ENCODE data around the gene ID3.
"Not testable (repeated sequence)": the region's sequence is repeated elsewhere in the genome, so short reads cannot be mapped to it uniquely, and the experiment has no call there.

Gene ID3

DNA sequence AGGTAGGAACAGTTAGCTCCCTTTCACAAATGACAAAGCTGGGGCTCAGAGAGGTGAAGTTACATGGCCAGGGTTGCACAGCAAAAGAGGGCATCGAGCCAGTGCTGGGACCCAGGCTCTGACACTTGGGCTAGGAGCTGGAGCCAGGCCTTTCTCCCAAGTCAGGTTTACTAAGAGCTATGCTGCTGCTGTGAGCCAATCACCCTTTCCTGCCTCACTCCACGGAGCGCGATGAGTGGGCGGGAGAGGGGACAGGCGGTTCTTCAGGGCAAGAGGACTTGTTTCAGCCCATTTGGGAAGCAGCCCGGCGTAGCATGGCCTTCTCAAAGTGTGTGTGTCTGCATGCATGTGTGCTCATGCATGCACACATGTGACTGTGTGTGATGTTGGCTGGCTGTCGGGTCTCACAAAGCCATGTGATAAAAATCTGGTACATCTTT is 10.6 kb downstream of the ID3 start:
- DNase-seq, result no peak
- H3K27ac ChIP-seq (ENCODE audit: insufficient read depth in 1 of 2, low read depth in 1 of 2, low read length in 2 of 2, poor library complexity in 1 of 2, severe bottlenecking in 2 of 2), result no peak overlapping the region
- no peaks in the 10 kb centered on the region for H3K36me3 ChIP-seq (ENCODE audit: control insufficient read depth in 4 of 4, insufficient read depth in 4 of 4, low read length in 3 of 4)
- no peaks in the 10 kb centered on the region for H3K9me3 ChIP-seq (ENCODE audit: control extremely low read depth in 1 of 5, control insufficient read depth in 4 of 5, insufficient read depth in 2 of 5, low read depth in 1 of 5, low read length in 4 of 5)
- ChIA-PET CTCF (interaction anchor here (0.8 to 25.1 kb wide), 4 partner anchors 9 to 109 kb away, joined by 3 to 405 read pairs (median 4); no protein-coding TSS in a partner anchor), POLR2A (no interaction called here)
- 94% methylated on average over 8 of the region's 9 CpGs for WGBS (ENCODE audit: insufficient coverage)
- peaks cover 0 to 6% (median 2%) of the 10 kb centered on the region in 5 experiments for H3K27me3 ChIP-seq (replicated peaks in 2 of 5; ENCODE audit: control insufficient read depth in 4 of 5, insufficient read depth in 5 of 5, low read length in 4 of 5)
- H3K4me1 ChIP-seq (ENCODE audit: control extremely low read depth in 1 of 4, control insufficient read depth in 4 of 4, insufficient read depth in 4 of 4, low read length in 3 of 4), result peaks cover 0 to 2% (median under 1%) of the 10 kb centered on the region in 4 experiments
- H3K4me3 ChIP-seq (ENCODE audit: control insufficient read depth in 1 of 7, extremely low read depth in 1 of 7, insufficient read depth in 4 of 7, low read depth in 2 of 7, low read length in 6 of 7), result no peak overlapping the region

DNA sequence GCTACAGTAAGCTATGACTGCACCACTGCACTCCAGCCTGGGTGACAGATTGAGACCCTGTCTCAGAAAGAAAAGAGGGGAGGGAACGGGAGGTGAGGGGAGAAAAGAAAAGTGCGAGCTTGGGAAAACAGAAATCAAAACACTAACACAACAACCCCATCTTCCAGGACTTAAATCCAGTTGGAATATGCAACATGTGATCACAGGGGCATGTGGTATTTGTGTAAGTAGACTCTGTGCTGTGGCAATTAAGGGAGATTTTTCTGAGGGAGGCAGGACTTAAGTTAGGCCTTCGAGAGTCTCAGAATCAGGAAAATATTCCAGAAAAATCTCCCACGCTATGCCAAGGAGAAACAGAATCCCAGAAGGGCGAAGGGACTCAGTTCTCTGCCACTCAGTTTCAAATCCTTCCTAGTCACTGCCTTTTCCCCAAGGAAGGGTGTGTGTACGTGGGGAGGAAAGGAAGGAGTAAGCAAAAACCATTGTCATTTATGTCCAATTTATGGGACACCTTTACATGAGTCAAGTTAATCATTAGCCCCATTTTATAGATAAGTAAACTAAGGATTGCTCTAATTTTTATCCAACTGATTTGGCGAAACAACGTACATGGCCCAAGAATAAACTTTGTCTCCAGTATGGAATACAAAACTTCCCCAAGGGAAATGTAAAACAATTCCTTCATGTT is 12.3 kb downstream of the ID3 start:
- Histone ChIP-seq H3K36me3 (ENCODE audit: control insufficient read depth in 4 of 4, insufficient read depth in 4 of 4, low read length in 3 of 4) (no peaks in the 10 kb centered on the region), H3K9me3 (ENCODE audit: control extremely low read depth in 1 of 5, control insufficient read depth in 4 of 5, insufficient read depth in 2 of 5, low read depth in 1 of 5, low read length in 4 of 5) (no peaks in the 10 kb centered on the region), H3K4me3 (ENCODE audit: control insufficient read depth in 1 of 7, extremely low read depth in 1 of 7, insufficient read depth in 4 of 7, low read depth in 2 of 7, low read length in 6 of 7) (no peak overlapping the region), H3K27me3 (replicated peaks in 2 of 5; ENCODE audit: control insufficient read depth in 4 of 5, insufficient read depth in 5 of 5, low read length in 4 of 5) (peaks cover 0 to 2% (median 0%) of the 10 kb centered on the region in 5 experiments), H3K27ac (ENCODE audit: insufficient read depth in 1 of 2, low read depth in 1 of 2, low read length in 2 of 2, poor library complexity in 1 of 2, severe bottlenecking in 2 of 2) (no peak overlapping the region), H3K4me1 (ENCODE audit: control extremely low read depth in 1 of 4, control insufficient read depth in 4 of 4, insufficient read depth in 4 of 4, low read length in 3 of 4) (no peaks in the 10 kb centered on the region)
- POLR2A ChIA-PET, result no interaction called here
- WGBS (ENCODE audit: insufficient coverage), result 93% methylated on average over 2 of the region's 8 CpGs
- no peak for DNase-seq
- CTCF ChIA-PET, result interaction anchor here (0.8 to 25.1 kb wide), 9 partner anchors 20 to 134 kb away, joined by 3 to 405 read pairs (median 4); partner anchors contain the start of gene ASAP3

DNA sequence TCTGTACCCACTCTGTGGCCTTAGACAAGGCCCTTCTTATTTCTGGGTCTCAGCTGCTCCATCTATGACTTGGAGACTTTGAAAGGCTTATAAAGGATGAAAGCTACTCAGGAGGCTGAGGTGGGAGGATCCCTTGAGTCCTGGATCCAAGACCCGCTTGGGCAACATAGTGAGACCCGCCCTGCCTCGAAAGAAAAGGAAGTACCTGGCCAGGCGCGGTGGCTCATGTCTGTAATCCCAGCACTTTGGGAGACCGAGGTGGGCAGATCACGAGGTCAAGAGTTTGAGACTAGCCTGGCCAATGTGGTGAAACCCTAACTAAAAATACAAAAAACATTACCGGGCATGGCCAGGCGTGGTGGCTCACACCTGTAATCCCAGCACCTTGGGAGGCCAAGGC is 13.4 kb downstream of the ID3 start:
- no peaks in the 10 kb centered on the region for H3K36me3 ChIP-seq (ENCODE audit: control insufficient read depth in 4 of 4, insufficient read depth in 4 of 4, low read length in 3 of 4)
- ChIA-PET CTCF (interaction anchor here (0.9 to 25.1 kb wide), 20 partner anchors 10 to 197 kb away, joined by 3 to 405 read pairs (median 4); partner anchors contain the start of genes ASAP3 and ELOA), POLR2A (no interaction called here)
- peaks cover 0 to 2% (median 0%) of the 10 kb centered on the region in 5 experiments for H3K27me3 ChIP-seq (replicated peaks in 2 of 5; ENCODE audit: control insufficient read depth in 4 of 5, insufficient read depth in 5 of 5, low read length in 4 of 5)
- H3K27ac ChIP-seq (ENCODE audit: insufficient read depth in 1 of 2, low read depth in 1 of 2, low read length in 2 of 2, poor library complexity in 1 of 2, severe bottlenecking in 2 of 2), result no peak overlapping the region
- H3K4me1 ChIP-seq (ENCODE audit: control extremely low read depth in 1 of 4, control insufficient read depth in 4 of 4, insufficient read depth in 4 of 4, low read length in 3 of 4), result no peaks in the 10 kb centered on the region
- WGBS (ENCODE audit: insufficient coverage), result 97% methylated on average over 9 of the region's 9 CpGs
- no peak overlapping the region for H3K4me3 ChIP-seq (ENCODE audit: control insufficient read depth in 1 of 7, extremely low read depth in 1 of 7, insufficient read depth in 4 of 7, low read depth in 2 of 7, low read length in 6 of 7)
- DNase-seq, result no peak
- H3K9me3 ChIP-seq (ENCODE audit: control extremely low read depth in 1 of 5, control insufficient read depth in 4 of 5, insufficient read depth in 2 of 5, low read depth in 1 of 5, low read length in 4 of 5), result no peaks in the 10 kb centered on the region

DNA sequence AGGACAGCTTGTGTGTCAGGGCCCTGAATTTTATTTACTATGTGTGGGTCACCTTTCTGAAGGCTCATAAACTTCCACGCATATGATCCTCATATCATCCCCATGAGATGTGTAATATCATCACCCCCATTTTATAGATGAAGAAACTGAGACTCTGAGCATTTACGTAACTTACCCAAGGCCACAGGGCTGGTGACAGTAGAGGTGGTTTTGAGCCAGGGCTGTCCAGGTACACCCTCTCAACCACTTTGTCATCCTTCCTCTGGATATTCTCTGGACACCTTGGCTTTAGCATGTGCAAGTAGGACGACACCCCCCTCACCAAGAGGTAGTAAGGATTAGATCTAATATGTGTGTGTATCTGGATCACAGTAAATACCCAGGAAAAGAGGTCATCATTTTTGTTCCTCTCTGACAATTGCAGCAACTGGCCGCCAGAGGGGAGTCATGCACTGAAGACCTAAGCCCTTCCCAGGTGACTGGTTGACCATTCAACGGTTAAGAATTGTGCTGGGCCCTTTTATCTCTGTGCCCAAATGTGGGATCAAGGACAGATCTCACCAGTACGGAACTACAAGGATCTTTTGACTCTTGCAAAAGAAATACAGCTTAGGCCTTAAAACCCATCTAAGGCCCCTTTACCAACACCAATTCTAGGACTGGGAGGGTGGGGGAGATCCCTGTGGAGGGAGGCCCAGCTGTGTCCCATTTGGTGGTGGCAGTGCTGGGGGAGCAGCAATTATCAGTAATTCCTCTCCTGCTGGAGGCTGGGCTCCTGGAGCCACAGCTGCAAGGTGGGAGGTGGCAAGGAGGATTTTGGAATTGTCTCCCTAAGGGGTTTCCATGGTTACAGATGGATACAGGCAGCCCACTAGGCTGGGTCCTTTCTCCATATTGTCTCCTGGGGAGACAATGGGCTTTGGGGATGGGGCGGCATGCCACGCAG is 14.6 kb downstream of the ID3 start:
- Histone ChIP-seq H3K36me3 (ENCODE audit: control insufficient read depth in 4 of 4, insufficient read depth in 4 of 4, low read length in 3 of 4) (no peaks in the 10 kb centered on the region), H3K4me3 (ENCODE audit: control insufficient read depth in 1 of 7, extremely low read depth in 1 of 7, insufficient read depth in 4 of 7, low read depth in 2 of 7, low read length in 6 of 7) (no peak overlapping the region), H3K27ac (ENCODE audit: insufficient read depth in 1 of 2, low read depth in 1 of 2, low read length in 2 of 2, poor library complexity in 1 of 2, severe bottlenecking in 2 of 2) (no peak overlapping the region), H3K27me3 (replicated peaks in 2 of 5; ENCODE audit: control insufficient read depth in 4 of 5, insufficient read depth in 5 of 5, low read length in 4 of 5) (no peaks in the 10 kb centered on the region), H3K4me1 (ENCODE audit: control extremely low read depth in 1 of 4, control insufficient read depth in 4 of 4, insufficient read depth in 4 of 4, low read length in 3 of 4) (peaks cover 0 to 4% (median 3%) of the 10 kb centered on the region in 4 experiments), H3K9me3 (ENCODE audit: control extremely low read depth in 1 of 5, control insufficient read depth in 4 of 5, insufficient read depth in 2 of 5, low read depth in 1 of 5, low read length in 4 of 5) (no peaks in the 10 kb centered on the region)
- WGBS (ENCODE audit: insufficient coverage), result 50% methylated on average over 4 of the region's 8 CpGs
- POLR2A ChIA-PET, result interaction anchor here (1.4 kb wide), 1 partner anchor 93 kb away, joined by 5 read pairs; no protein-coding TSS in a partner anchor
- CTCF ChIA-PET, result interaction anchor here (0.6 to 25.1 kb wide), 27 partner anchors 9 to 287 kb away, joined by 3 to 405 read pairs (median 4); partner anchors contain the start of gene ELOA
- DNase-seq, result peak; percentile 72 to 81 (median 73)

DNA sequence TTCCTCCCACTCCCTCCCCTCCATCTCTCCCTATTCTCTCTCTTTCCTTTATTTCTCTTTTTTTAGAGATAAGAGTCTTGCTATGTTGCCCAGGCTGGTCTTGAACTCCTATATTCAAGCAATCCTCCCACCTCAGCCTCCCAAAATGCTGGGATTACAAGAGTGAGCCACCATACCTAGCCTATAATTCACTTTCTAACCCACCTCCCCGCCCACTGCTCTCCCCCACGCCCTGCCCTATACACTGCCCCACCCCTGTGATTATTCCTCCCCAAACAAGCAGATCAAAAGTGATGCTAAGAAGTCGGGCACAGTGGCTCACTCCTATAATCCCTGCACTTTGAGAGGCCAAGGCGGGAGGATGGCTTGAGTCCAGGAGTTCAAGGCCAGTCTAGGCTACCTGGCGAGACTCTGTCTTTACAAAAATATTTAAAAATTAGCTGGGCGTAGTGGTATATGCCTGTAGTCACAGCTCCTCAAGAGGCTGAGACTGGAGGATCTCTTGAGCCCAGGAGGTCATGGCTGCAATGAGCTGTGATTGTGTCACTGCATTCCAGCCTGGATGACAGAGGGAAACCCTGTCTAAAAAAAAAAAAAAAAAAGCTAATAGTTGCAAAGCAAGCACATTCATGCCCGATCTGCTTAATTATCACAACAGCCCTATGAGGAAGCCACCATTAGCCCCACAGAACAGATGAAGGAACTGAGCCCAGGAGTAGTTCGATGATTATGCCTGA is 15.4 kb downstream of the ID3 start:
- DNase-seq, result no peak
- no peaks in the 10 kb centered on the region for H3K36me3 ChIP-seq (ENCODE audit: control insufficient read depth in 4 of 4, insufficient read depth in 4 of 4, low read length in 3 of 4)
- CTCF ChIA-PET, result interaction anchor here (0.6 to 25.1 kb wide), 20 partner anchors 10 to 1158 kb away, joined by 3 to 405 read pairs (median 5); no protein-coding TSS in a partner anchor
- H3K4me1 ChIP-seq (ENCODE audit: control extremely low read depth in 1 of 4, control insufficient read depth in 4 of 4, insufficient read depth in 4 of 4, low read length in 3 of 4), result peaks cover 3 to 4% (median 3%) of the 10 kb centered on the region in 4 experiments
- H3K9me3 ChIP-seq (ENCODE audit: control extremely low read depth in 1 of 5, control insufficient read depth in 4 of 5, insufficient read depth in 2 of 5, low read depth in 1 of 5, low read length in 4 of 5), result no peaks in the 10 kb centered on the region
- no peaks in the 10 kb centered on the region for H3K27me3 ChIP-seq (replicated peaks in 2 of 5; ENCODE audit: control insufficient read depth in 4 of 5, insufficient read depth in 5 of 5, low read length in 4 of 5)
- no peak overlapping the region for H3K4me3 ChIP-seq (ENCODE audit: control insufficient read depth in 1 of 7, extremely low read depth in 1 of 7, insufficient read depth in 4 of 7, low read depth in 2 of 7, low read length in 6 of 7)
- POLR2A ChIA-PET, result interaction anchor here (1.4 kb wide), 1 partner anchor 94 kb away, joined by 5 read pairs; no protein-coding TSS in a partner anchor
- no peak overlapping the region for H3K27ac ChIP-seq (ENCODE audit: insufficient read depth in 1 of 2, low read depth in 1 of 2, low read length in 2 of 2, poor library complexity in 1 of 2, severe bottlenecking in 2 of 2)
- 100% methylated on average over 6 of the region's 8 CpGs for WGBS (ENCODE audit: insufficient coverage)

DNA sequence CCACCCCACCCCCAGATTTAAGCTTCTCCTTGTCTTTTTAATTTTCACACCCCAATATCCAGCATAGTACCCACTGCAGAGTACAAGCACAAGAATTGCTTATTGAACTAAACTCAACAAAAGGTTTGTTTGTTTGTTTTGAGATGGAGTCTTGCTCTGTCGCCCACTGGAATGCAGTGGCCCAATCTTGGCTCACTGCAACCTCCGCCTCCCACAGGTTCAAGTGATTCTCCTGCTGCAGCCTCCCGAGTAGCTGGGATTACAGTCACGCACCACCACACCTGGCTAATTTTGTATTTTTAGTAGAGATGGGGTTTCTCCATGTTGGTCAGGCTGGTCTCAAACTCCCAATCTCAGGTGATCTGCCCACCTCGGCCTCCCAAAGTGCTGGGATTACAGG is 16.4 kb downstream of the ID3 start:
- H3K9me3 ChIP-seq (ENCODE audit: control extremely low read depth in 1 of 5, control insufficient read depth in 4 of 5, insufficient read depth in 2 of 5, low read depth in 1 of 5, low read length in 4 of 5); H3K36me3 ChIP-seq (ENCODE audit: control insufficient read depth in 4 of 4, insufficient read depth in 4 of 4, low read length in 3 of 4); H3K27me3 ChIP-seq (replicated peaks in 2 of 5; ENCODE audit: control insufficient read depth in 4 of 5, insufficient read depth in 5 of 5, low read length in 4 of 5); H3K27ac ChIP-seq (ENCODE audit: insufficient read depth in 1 of 2, low read depth in 1 of 2, low read length in 2 of 2, poor library complexity in 1 of 2, severe bottlenecking in 2 of 2); H3K4me1 ChIP-seq (ENCODE audit: control extremely low read depth in 1 of 4, control insufficient read depth in 4 of 4, insufficient read depth in 4 of 4, low read length in 3 of 4); POLR2A ChIA-PET; H3K4me3 ChIP-seq (ENCODE audit: control insufficient read depth in 1 of 7, extremely low read depth in 1 of 7, insufficient read depth in 4 of 7, low read depth in 2 of 7, low read length in 6 of 7); DNase-seq: not testable (repeated sequence)
- no CpG with 5 or more reads among the region's 5 CpGs for WGBS (ENCODE audit: insufficient coverage)
- CTCF ChIA-PET, result interaction anchor here (1.1 to 25.1 kb wide), 6 partner anchors 9 to 101 kb away, joined by 3 to 405 read pairs (median 4); no protein-coding TSS in a partner anchor

All from common myeloid progenitor, CD34-positive (primary cell).